VCaP (cell line): Measurements from ENCODE around the gene VSTM2B.

ENCODE experiments used
- H3K27ac ChIP-seq: fragments of 450-650 bp; 2 replicates; pipeline ENCODE4 v1.5.1; 2017
- TF ChIP-seq, protein P1 (sequence below): fragments of 450-650 bp; conservative IDR thresholded peaks from 2 replicates; pipeline ENCODE4 v1.5.1; 2017; ENCODE audit warnings: mild to moderate bottlenecking, moderate library complexity

Gene VSTM2B

DNA sequence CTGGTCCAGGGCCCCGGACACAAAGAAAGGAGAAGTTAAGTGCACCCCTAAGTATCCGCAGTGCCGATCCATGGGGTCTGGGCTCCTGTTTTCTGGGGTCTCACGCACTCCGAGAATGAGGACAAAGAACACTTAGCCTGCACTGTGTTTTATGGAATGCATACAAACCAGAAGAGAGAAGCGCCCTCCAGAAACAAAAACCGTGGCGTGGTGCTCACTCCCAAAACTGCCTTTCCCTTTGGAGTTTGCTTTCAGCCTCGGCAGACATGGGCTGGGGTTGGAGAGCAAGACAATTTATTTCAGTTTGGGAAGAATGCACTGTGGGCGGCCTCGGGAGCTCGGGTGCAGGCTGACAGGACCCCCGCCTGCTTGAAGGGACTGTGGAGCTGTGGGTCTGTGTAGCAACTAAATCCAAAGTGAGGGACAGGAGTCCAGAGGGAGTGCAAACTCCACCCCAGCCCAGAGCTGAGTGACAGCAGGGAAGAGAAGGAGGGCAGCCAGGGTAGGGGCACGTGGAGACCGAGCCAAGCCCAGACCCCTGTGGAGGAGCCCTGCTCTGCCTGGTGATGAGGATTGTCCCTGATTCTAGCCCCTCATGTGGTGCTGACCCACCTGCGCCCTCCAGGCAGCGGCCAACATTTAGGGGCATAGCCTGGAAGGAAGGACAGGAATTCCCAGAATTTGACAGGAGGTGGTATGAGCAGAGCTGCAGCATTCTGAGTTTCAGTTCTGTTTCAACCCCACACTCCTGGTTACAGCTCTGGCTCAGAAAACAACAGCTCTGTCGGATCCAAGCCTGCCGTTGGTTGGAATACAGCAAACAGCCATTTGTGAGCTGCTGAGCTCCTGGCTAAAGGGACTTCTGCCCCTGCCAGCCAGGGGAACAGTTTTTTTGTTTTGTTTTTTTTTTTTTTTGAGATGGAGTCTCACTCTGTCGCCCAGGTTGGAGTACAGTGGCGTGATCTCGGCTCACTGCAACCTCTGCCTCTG lies 42.5 kb downstream of the VSTM2B start:
- no peak overlapping the region for H3K27ac ChIP-seq
- TF ChIP-seq, protein P1, sequence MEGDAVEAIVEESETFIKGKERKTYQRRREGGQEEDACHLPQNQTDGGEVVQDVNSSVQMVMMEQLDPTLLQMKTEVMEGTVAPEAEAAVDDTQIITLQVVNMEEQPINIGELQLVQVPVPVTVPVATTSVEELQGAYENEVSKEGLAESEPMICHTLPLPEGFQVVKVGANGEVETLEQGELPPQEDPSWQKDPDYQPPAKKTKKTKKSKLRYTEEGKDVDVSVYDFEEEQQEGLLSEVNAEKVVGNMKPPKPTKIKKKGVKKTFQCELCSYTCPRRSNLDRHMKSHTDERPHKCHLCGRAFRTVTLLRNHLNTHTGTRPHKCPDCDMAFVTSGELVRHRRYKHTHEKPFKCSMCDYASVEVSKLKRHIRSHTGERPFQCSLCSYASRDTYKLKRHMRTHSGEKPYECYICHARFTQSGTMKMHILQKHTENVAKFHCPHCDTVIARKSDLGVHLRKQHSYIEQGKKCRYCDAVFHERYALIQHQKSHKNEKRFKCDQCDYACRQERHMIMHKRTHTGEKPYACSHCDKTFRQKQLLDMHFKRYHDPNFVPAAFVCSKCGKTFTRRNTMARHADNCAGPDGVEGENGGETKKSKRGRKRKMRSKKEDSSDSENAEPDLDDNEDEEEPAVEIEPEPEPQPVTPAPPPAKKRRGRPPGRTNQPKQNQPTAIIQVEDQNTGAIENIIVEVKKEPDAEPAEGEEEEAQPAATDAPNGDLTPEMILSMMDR: no peak

DNA sequence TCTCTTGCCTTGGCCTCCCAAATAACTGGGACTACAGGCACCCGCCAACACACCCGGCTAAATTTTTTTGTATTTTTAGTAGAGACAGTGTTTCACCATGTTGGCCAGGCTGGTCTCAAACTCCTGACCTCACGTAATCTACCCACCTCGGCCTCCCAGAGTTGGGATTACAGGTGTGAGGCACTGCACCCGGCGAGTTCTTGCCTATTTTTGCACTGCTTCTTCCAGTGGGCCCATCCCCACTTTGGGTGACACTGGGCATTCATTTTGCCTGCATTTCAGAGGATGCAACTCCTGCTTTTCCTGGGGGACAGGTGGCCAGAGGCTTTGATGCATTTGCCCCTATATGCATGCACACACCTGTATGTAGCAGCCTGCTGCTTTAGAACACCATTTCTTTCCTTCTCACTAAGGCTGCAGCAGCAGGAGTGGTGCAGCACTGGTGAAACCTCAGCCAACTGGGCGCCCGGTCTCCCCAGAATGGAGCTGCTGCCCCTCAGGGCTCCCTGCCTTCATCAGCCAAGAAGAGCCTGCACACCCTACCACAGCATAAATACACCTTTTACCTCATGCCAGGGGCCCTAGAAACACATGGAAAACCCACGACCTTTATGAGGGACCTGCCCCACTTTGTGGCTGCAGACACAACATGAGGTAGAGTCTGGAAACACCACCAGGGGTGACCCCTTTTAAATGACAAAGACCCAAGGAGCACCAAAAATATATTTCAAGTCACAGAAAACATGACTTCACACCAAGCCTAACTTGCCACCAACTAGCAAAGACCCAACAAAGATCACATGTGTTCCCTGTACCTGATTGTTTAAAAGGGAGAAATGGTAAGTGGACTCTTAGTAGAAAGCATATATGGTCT lies 43.5 kb downstream of the VSTM2B start:
- TF ChIP-seq, protein P1: no peak

DNA sequence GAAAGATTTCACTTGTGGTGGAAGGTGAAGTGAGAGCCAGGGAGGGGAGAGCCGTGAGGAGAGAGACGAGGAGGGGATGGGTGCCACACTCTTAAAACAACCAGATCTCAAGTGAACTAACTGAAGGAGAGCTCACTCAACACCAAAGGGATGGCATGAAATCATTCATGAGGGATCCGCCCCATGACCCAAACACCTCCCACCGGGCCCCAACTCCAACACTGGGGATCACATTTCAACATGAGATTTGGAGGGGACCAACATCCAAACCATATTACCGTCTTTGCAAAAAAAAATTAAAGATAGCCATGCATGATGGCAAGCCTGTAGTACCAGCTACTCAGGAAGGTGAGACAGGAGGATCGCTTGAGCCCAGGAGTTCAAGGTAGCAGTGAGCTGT lies 45.4 kb downstream of the VSTM2B start:
- TF ChIP-seq, protein P1: no peak
- no peak overlapping the region for H3K27ac ChIP-seq

More for the DNA sequence above, 43.5 kb downstream of the VSTM2B start:
- H3K27ac ChIP-seq: no peak overlapping the region

DNA sequence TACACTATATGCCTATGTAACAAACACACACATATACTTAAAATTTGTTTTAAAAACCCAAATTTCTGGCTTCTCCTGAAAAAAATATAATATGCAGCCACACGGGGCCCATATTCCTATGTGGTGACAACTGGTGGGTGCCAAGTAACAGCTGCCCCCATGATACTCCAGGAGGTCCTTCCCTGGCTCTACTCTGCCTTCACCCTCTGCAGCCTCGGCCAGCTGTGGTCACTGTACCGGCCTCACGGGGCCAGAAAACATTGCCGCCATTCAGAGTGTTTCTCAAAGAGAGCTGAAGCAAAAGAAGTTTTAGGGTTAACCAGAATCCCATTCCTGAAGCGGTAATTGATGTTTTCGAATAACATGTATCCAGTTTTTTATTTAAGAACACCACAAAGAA lies 47.7 kb downstream of the VSTM2B start:
- no peak overlapping the region for H3K27ac ChIP-seq
- TF ChIP-seq, protein P1: no peak

DNA sequence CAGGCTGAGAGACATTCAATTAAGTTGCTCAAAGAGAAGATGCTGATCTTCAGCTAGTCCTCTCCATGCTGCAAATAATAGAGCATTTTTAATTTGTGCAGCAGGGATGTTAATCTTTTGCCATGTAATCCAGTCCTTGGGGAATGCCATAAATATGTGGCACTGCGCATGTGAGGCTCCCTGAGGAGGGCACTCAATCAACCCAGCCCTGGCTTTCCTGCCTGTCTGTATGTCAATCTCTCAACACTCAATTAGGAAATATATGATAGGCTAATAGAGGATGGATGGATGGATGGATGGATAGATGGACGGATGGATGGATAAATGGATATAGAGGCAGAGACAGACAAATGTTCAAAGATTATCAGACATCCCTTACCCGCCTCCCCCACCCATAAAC lies 48.7 kb downstream of the VSTM2B start:
- H3K27ac ChIP-seq: no peak overlapping the region
- TF ChIP-seq, protein P1: no peak

DNA sequence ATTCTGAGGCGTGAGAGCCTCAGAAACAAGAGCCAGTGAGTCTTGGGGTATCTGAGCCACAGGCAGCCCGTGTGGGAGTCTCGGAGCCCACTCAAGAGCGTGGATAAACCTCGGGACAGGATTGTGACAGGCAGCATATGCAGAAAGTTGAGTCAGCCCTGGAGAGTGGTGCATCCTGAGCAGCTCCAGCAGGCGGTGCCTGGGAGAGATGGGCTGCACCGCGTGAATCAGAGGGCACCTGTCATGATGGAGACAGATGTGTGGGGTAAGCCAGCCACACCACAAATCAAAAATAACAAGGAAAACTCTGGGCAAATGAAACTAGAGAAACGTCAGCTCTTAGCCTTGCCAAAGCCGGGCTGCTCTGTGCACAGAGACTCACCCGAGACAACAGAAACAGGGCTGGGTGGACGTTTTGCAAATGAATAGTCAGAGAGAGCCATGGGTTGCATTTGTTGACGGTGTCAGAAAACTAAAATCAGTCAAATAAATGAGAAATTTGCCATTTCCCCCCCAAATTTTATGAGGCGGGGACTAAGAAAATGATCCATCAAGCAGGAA lies 50.3 kb downstream of the VSTM2B start:
- TF ChIP-seq, protein P1: no peak
- H3K27ac ChIP-seq: no peak overlapping the region
